HG03039 (cell line): ENCODE data around the gene TPK1.
"Not testable (repeated sequence)": the region's sequence is repeated elsewhere in the genome, so short reads cannot be mapped to it uniquely, and the experiment has no call there.

Experiments
- ATAC-seq: cut with Tn5 transposase; IDR thresholded peaks from one replicate; pipeline ENCODE4 v1.9.1; 2021; ENCODE audit warnings: mild to moderate bottlenecking, moderate library complexity; ENCODE audit not compliant: unreplicated experiment

Gene TPK1

GRCh38 chr7:144824360-144824759, 11.5 kb downstream of the TPK1 start:
- no peak for ATAC-seq

GRCh38 chr7:144822223-144822622, 13.6 kb downstream of the TPK1 start:
- ATAC-seq = no peak

- peak; percentile 42 for ATAC-seq
Measured at GRCh38 chr7:144821067-144821466, 14.8 kb downstream of the TPK1 start.

GRCh38 chr7:144820552-144820951, 15.3 kb downstream of the TPK1 start:
- no peak for ATAC-seq

- no peak for ATAC-seq
Measured at GRCh38 chr7:144819566-144819965, 16.3 kb downstream of the TPK1 start.

GRCh38 chr7:144818511-144818910, 17.3 kb downstream of the TPK1 start:
- ATAC-seq = peak; percentile 73

- no peak for ATAC-seq
Measured at GRCh38 chr7:144817001-144817400, 18.9 kb downstream of the TPK1 start.

GRCh38 chr7:144814299-144814698, 21.6 kb downstream of the TPK1 start:
- ATAC-seq = no peak

- ATAC-seq = peak; percentile 94
Measured at GRCh38 chr7:144812379-144813283, 23.2 kb downstream of the TPK1 start.

GRCh38 chr7:144805627-144806239, 30.1 kb downstream of the TPK1 start:
- ATAC-seq = no peak

- not testable (repeated sequence) for ATAC-seq
Measured at GRCh38 chr7:144800678-144801436, 35.0 kb downstream of the TPK1 start.

- ATAC-seq = no peak
Measured at GRCh38 chr7:144796919-144797318, 38.9 kb downstream of the TPK1 start.

- ATAC-seq = no peak
Measured at GRCh38 chr7:144792050-144792449, 43.8 kb downstream of the TPK1 start.

GRCh38 chr7:144791488-144791887, 44.4 kb downstream of the TPK1 start:
- no peak for ATAC-seq

- no peak for ATAC-seq
Measured at GRCh38 chr7:144787127-144787526, 48.7 kb downstream of the TPK1 start.

GRCh38 chr7:144786522-144786921, 49.3 kb downstream of the TPK1 start:
- no peak for ATAC-seq

GRCh38 chr7:144786079-144786478, 49.8 kb downstream of the TPK1 start:
- ATAC-seq = no peak

GRCh38 chr7:144785521-144785920, 50.3 kb downstream of the TPK1 start:
- ATAC-seq = no peak

- ATAC-seq = no peak
Measured at GRCh38 chr7:144784943-144785342, 50.9 kb downstream of the TPK1 start.

GRCh38 chr7:144784441-144784840, 51.4 kb downstream of the TPK1 start:
- ATAC-seq = no peak

- no peak for ATAC-seq
Measured at GRCh38 chr7:144782883-144783282, 53.0 kb downstream of the TPK1 start.
